Central memory CD4-positive, alpha-beta T cell (primary cell): Measurements from ENCODE around the gene CENPS.
A peak's percentile ranks its signal among the peaks of the same experiment; 100 is the strongest.
"Not testable (repeated sequence)": the region's sequence is repeated elsewhere in the genome, so short reads cannot be mapped to it uniquely, and the experiment has no call there.

Source experiments
- DNase-seq: peaks from one replicate; pipeline ENCODE4 v3.0.0; 2022
- total RNA-seq, 3 experiments: gene quantifications; one replicate each; lab custom pipeline; 2026; lab: John Stamatoyannopoulos, UW

The CENPS gene
- total RNA-seq = 0 to 1.1 (median 0.16) reads per million in 3 experiments

DNA sequence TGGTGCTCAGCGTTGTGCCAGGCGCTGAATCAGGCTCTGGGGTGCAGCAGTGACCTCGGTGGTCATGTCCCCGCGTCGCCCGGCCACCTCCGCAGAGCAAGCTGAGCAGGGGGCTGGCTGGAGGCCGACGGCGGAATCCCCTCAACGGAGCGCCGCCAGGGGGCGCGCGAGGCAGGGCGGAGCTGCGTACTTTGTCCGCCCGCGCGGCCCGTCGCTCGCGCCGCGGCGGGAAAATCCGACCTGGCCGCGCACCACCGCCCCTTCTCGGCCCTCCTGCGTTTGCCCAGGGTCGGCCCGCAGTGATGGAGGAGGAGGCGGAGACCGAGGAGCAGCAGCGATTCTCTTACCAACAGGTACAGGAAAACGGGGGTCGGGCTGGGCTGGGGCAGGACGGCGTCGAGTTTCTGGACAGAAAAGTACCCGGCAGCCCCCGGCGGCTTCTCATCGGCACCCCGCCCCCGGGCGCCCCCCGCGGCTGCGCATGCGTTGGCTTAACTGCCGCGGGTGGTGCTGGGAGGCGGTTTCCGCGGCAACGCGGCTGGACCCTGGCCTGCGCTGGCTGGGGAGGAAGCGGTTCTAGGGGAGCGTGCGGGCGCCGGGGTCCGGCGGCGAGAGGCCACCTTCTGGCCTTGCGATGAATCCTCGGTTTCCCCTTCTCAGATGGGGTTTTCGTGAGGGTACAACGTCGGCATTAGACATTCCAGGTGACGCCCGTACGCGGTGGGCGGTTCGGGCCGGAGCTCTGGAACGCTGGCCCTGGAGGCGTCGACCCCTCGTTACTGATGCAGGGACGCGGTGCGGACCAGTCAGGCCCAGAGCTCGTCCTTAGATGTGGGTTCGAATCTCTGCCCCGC, at the start of gene CENPS:
Gene CENPS (plus strand): TSS at position 218 of the 854 bp plus-strand sequence. CDS start 85 bp downstream, at position 303.
- peak; percentile 90 for DNase-seq

GRCh38 chr1:10380594-10381275, 49.5 kb upstream of the CENPS start:
- no peak for DNase-seq

GRCh38 chr1:10383630-10384029, 46.6 kb upstream of the CENPS start:
- DNase-seq = no peak

DNA sequence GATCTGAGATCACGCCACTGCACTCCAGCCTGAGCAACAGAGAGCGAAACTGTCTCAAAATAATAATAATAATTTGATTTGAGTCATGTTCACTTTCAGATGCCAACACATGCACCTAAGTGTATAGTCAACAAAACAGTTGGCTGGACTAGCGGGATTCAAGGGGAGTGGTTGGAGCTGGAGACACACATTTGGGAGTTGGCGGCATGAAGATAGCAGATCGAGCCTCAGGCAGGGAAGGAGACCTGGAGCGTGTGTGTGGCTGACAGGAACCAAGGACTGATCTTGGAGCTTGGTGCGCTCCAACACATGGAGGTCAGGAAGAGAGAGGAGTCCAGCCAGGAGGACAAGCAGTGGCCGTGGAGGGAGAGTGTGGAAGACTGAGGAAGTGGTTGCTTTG, 46.0 kb upstream of the CENPS start:
- no peak for DNase-seq

DNA sequence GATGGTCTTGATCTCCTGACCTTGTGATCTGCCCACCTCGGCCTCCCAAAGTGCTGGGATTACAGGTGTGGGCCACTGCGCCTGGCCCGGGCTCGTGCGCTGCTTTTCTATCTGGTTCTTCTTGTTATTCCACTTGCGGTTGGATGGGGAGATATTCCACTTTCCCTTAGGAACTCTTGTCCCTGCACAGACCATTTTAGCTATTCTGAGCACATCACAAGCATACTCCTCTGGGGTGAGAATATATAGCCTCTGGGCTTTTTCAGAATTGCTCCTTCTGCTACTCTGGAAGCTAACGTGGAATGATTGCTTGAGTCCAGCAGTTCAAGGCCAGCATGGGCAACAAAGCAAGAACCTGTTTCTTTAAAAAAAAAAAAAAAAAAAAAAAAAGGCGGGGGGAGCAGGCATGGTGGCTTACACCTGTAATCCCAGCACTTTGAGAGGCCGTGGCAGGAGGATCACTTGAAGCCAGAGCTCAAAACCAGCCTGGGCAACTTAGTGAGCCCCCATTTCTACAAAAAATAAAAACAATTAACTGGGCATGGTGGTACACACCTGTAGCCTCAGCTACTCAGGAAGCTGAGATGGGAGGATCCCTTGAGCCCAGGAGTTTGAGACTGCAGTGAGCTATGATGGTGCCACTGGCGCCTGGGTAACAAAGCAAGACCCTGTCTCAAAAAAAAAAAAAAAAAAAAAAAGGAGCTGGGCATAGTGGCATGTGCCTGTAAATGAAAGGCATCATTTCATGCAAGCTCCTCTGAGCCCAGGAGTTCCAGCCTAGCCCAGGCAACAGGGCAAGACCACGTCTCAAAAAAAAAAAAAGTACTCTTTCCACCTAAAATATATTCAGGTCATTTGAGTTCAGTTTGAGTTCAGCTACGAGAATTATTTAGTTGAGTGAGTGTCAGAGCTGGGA, 43.2 kb upstream of the CENPS start:
- no peak for DNase-seq

DNA sequence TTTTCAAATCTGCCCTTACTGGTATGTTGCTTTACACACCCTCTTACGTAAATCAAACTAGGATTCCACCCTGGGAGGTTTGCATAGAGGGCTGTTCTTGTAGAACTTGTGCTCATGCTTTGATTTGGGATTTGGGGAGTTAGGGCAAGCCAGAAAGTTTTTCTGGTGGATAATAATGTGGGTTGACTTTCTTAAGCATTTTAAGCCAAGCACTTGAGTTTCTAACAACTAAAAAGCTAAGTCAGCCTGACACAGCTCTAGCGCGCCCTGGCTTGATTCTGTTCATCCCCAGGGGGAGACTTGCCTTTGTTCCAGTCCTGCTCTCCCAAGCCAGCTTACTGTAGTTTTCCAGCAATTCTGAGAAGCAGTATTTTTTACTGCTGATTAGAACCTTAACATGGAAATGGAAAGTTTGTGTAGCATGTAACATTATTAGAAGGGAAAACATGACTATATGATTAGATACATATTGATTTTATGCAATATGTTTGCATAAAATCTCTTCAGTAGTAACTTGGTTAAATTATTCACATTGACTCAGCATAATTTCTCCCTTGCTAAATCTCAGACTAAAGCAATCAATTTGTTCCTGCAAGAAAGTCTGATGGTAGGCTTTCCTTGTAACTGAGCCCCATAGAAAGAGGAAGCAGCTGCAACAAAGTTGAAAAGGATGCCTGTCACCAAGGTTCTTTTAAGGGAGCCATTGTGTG, 42.4 kb upstream of the CENPS start:
- no peak for DNase-seq

- DNase-seq = no peak
Measured at GRCh38 chr1:10388387-10388715, 41.9 kb upstream of the CENPS start.

GRCh38 chr1:10389271-10389973, 40.8 kb upstream of the CENPS start:
- no peak for DNase-seq

DNA sequence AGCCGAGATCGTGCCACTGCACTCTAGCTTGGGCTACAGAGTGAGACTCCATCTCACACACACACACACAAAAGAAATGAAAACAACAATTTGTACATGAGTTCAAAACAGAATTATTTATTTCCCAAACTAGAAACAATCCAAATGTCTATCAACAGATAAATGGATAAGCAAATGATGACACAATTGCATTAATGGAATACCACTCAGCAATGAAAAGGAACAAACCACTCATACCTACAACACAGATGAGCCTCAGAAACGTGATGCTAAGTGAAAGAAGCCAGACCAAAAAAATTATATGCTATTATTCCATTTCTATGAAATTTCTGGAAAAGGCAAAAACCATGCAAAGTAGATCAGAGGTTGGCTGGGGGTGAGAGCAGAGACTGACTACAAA, 33.4 kb upstream of the CENPS start:
- DNase-seq = no peak

DNA sequence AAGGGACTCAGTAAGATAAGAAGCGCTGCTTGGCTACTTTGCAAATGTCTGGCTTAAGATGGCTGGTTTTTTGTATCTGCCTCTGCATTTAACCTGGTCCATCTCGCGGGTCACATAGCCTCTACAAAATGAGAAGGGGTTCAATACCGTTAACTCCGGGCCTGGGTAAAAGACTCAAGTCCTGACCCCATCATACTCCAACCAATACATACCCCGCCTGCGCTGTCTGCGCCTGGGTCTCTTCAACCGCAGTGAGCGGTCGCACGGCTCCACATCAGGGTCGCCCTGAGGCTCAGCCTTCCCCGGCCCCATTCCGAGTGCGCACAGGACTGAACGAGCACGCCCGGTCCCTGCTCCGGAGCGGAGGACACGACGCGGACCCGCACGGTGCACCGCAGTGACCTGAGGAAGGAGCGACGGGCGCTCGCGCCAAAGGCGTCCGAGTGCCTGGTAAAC, 31.9 kb upstream of the CENPS start:
- no peak for DNase-seq

DNA sequence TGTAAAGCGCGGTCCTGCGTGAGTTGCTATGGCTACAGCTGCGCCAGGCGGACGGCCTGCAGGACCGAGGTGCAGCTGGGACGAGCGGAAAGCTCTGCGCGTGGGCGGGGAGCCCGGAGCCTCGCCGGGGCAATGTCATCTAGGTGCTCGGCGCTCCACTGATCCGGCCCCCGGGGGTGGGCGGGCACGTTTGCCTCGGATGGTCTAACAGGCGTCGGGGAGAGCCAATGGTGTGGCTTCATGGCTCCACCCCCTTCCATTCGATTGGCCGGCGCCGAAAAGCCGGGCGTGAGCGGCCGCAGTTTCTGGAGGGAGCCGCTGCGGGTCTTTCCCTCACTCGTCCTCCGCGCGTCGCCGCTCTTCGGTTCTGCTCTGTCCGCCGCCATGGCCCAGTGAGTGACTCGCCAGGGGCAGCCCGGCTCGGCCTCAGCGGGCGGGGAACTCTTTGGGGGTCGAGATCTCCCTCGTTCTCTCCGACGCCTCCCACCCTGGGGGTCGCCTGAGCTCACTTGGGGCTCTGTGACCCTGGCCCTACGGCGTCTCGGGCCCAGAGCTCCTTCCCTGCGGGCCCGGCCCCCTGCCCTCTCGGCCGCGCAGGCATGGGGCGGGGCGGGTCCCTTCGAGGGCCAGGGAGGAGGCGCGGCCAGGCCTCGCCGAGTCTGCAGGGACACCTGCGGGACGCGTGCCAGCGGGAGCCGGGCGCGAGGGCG, 31.3 kb upstream of the CENPS start, which contains the start of gene PGD:
Gene PGD (plus strand): TSS at position 331 of the 710 bp plus-strand sequence. CDS start 54 bp downstream, at position 385.
- peak; percentile 94 for DNase-seq

DNA sequence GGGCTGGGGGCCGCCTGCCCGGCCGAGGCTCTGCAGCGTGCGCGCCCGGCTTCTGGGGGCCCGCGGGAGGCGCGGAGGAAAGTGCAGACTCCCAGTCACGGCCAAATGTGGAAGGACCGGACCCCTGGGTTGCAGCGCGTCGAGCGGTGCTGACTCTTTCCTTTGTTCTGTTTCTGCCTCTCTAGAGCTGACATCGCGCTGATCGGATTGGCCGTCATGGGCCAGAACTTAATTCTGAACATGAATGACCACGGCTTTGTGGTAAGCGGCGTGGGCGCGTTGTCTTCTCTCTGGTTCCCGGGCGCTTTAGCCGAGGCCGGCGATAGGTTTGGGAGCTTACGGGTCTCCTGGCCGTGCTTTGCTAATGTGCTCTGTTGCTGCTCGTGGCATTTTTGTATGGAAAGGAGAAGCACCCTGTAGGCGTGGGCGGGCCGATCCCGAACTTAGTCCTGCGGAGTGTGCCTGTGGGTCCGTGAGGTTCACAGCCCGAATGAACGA, 30.7 kb upstream of the CENPS start:
- DNase-seq = no peak

DNA sequence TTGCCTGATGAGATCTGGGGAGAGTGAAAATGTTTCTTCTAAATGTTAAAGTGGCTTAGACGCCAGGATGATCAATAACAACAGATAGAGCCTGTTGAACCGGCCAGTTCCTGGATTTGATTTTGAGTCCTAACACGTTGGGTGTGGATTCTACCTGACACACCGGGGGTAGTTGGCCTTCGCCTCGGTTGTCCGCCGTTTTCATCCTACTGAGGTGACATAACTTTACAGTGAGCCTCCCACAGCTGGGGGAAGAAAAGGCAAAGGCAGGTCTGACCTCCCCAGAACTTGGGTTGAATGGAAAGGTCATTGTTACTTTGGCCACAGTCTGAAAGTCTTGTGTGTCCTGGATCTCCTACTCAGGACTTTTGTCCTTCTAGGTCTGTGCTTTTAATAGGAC, 30.2 kb upstream of the CENPS start:
- DNase-seq = no peak

- no peak for DNase-seq
Measured at GRCh38 chr1:10401281-10401680, 29.0 kb upstream of the CENPS start.

DNA sequence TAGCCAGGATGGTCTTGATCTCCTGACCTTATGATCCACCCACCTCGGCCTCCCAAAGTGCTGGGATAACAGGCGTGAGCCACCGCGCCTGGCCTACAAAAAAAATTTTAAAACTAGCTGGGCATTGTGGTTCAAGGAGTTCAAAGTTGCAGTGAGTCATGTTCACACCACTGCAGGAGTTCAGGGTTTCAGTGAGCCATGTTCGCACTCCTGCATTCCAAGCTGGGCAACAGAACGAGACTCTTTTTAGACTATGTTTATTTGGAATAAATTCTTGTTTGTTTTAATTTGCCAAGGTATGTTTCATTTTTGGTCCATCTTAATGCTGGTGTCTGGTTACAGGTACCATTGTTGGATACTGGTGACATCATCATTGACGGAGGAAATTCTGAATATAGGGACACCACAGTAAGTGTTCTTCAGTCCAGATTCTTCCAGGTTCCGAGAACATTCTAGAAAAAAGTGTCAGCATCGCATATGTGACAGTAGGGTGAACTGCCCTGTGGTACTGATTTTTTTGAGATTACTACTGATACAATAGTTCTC, 27.4 kb upstream of the CENPS start:
- DNase-seq = no peak

DNA sequence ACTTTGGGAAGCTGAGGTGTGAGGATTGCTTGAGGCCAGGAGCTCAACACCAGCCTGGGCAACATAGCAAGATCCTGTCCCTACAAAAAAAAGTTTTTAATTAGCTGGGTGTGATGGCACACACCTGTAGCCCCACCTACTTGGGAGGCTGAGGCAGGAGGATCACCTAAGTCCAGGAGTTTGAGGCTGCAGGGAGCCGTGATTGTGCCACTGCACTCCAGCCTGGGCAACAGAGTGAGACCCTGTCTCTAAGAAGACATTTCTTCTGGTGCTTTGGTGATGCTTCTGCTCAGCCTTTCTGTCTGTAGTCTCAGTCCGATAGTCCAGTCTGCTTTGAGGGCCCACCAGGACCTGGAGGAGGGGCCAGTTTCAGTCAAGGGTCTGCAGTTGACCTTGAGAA, 23.0 kb upstream of the CENPS start:
- DNase-seq = no peak

GRCh38 chr1:10415211-10415930, 14.9 kb upstream of the CENPS start:
- no peak for DNase-seq

GRCh38 chr1:10415967-10416366, 14.3 kb upstream of the CENPS start:
- not testable (repeated sequence) for DNase-seq

DNA sequence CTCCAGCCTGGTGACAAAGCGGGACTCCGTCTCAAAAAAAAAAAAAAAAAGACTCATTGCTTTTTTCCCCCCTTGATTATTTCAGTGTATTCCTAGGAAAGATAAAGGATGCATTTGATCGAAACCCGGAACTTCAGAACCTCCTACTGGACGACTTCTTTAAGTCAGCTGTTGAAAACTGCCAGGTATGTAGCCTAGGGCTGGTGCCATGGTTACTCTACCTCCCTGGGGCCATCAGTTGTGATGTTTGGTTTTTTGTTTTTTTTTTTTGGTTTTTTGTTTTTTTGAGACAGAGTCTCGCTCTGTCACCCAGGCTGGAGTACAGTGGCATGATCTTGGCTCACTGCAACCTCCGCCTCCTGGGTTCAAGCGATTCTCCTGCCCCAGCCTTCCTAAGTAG, 11.5 kb upstream of the CENPS start:
- DNase-seq = not testable (repeated sequence)

DNA sequence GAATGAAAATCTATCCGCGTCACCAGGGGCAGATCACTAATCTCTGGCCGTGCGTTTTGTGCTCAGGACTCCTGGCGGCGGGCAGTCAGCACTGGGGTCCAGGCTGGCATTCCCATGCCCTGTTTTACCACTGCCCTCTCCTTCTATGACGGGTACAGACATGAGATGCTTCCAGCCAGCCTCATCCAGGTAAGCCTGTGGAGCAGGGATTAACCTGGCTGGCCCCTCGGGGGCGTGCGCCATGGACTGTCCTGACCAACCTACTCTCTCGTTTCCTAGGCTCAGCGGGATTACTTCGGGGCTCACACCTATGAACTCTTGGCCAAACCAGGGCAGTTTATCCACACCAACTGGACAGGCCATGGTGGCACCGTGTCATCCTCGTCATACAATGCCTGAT, 10.9 kb upstream of the CENPS start:
- no peak for DNase-seq
